ENCODE measurements around the gene AATK. TPM values are rescaled to one million over a fixed set of nuclear protein-coding genes. Genes with fewer than 3 reads are reported as not detected.

Gene AATK
- total RNA-seq, 1 donor from 2014 or later, result 72.5 TPM

DNA sequence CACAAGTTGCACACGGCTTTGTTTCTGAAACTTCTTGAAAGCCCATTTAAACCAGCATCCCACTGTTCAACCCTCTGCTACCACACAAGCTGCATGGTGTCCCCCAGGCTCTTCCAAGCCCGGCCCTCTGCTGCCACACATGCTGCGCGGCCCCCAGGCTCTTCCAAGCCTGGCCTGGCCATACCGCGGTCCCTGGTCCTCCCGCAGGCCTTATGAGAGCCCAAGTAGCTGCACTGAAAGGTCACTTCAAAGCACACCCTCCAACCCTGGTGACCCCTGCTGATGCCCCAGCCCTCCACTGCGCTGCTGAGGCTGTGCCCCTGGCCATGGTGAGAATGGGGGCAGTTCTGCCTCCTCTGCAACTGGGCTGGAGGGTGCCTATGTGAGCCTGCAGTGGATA is 26.6 kb downstream of the AATK start:
- DNase-seq, result no peak
- TF ChIP-seq, protein P1, sequence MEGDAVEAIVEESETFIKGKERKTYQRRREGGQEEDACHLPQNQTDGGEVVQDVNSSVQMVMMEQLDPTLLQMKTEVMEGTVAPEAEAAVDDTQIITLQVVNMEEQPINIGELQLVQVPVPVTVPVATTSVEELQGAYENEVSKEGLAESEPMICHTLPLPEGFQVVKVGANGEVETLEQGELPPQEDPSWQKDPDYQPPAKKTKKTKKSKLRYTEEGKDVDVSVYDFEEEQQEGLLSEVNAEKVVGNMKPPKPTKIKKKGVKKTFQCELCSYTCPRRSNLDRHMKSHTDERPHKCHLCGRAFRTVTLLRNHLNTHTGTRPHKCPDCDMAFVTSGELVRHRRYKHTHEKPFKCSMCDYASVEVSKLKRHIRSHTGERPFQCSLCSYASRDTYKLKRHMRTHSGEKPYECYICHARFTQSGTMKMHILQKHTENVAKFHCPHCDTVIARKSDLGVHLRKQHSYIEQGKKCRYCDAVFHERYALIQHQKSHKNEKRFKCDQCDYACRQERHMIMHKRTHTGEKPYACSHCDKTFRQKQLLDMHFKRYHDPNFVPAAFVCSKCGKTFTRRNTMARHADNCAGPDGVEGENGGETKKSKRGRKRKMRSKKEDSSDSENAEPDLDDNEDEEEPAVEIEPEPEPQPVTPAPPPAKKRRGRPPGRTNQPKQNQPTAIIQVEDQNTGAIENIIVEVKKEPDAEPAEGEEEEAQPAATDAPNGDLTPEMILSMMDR (IDR thresholded peaks at IDR 0.05), result no peak
- no peak overlapping the region for H3K27ac ChIP-seq
- H3K36me3 ChIP-seq, result no peaks in the 10 kb centered on the region
- intact Hi-C loops (cut with DNase I), result no loop called here
- peaks cover 7% of the 10 kb centered on the region for H3K4me1 ChIP-seq
- no peaks in the 10 kb centered on the region for H3K27me3 ChIP-seq
- ATAC-seq, result no peak
- no peak overlapping the region for H3K4me3 ChIP-seq
- no peaks in the 10 kb centered on the region for H3K9me3 ChIP-seq

DNA sequence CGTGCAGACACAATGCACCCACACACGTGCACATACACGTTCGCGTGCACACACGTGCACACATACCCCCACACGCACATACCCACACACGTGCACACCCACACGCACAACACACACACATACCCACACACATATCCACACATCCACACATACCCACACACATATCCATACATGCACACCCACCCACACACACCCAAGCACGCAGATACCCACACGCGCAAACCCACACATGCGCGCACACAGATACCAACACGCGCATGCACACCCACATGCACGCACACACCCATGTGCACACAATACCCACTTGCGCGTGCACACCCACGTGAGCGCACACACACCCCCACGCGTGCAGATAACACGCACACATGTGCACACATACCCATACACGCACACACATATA is 27.5 kb downstream of the AATK start:
- TF ChIP-seq, protein P1 (IDR thresholded peaks at IDR 0.05), result no peak
- no peak overlapping the region for H3K27ac ChIP-seq
- DNase-seq (no peak), ATAC-seq (no peak)
- no peaks in the 10 kb centered on the region for H3K36me3 ChIP-seq
- no peaks in the 10 kb centered on the region for H3K9me3 ChIP-seq
- peaks cover 7% of the 10 kb centered on the region for H3K4me1 ChIP-seq
- intact Hi-C loops (cut with DNase I), result no loop called here
- H3K27me3 ChIP-seq, result no peaks in the 10 kb centered on the region
- no peak overlapping the region for H3K4me3 ChIP-seq

DNA sequence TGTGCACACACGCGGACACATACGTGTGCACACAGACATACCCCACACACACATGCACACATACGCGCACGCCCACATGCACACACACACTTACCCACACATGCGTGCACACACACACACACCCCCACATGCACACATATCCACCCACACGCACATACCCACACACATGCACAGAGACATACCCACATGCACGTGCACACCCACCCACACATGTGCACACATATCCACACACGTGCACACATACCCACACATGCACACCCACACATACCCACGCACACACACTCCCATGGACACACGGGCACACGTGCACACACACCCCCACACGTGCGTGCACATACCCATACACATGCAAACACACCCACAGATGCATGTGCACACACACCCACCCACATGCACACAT is 27.9 kb downstream of the AATK start:
- H3K4me1 ChIP-seq, result peaks cover 6% of the 10 kb centered on the region
- TF ChIP-seq, protein P1 (IDR thresholded peaks at IDR 0.05), result no peak
- no peak for ATAC-seq

DNA sequence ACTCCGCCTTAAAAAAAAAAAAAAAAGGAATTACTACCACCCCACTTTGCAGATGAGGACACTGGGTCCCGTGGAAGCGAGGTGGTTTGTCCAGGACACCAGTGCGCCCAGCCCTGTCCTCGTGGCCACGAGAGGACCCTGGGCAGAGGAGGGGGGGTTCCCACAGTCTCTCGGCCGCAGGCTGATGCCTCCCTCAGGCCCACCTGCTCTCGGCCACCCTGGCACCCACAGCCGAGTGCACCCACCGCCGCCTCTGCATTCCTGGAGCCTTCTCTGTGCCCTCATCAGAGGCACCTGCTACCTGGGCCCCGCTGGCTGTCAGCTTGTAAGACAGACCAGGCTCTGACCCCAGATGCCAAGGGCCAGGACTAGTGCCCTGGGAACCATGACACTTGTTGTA is 28.8 kb downstream of the AATK start:
- H3K36me3 ChIP-seq, result no peaks in the 10 kb centered on the region
- TF ChIP-seq, protein P1 (IDR thresholded peaks at IDR 0.05), result no peak
- H3K27me3 ChIP-seq, result no peaks in the 10 kb centered on the region
- no peak overlapping the region for H3K27ac ChIP-seq
- intact Hi-C loops (cut with DNase I), result no loop called here
- ATAC-seq, result no peak
- H3K4me1 ChIP-seq, result peaks cover under 1% of the 10 kb centered on the region
- H3K4me3 ChIP-seq, result no peak overlapping the region
- H3K9me3 ChIP-seq, result no peaks in the 10 kb centered on the region
- DNase-seq, result no peak

More for the DNA sequence above, 27.9 kb downstream of the AATK start:
- Histone ChIP-seq H3K9me3 (no peaks in the 10 kb centered on the region), H3K27me3 (no peaks in the 10 kb centered on the region), H3K36me3 (no peaks in the 10 kb centered on the region), H3K4me3 (no peak overlapping the region), H3K27ac (no peak overlapping the region)
- DNase-seq, result no peak
- intact Hi-C loops (cut with DNase I), result no loop called here

DNA sequence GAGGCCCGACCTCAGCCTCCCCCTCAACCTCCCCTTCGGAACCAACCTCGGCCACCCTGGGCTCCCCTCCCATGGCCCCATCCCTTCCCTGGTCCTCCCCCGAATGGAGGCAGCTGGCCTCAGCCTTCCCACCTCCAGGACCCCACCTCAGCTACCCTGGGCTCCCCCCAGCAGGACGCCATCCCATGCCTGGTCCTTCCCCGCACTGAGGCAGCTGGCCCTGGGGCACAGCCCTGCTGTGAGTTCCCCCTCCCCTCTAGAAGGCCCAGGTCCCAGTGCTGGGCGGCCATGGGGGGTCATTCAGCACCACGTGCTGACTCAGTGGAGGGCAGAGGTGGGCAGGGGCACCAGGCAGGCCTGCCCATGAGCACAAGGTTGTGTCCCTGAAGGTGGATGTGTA is 29.7 kb downstream of the AATK start:
- ATAC-seq (no peak), DNase-seq (no peak)
- no peaks in the 10 kb centered on the region for H3K36me3 ChIP-seq
- H3K9me3 ChIP-seq, result no peaks in the 10 kb centered on the region
- no peak overlapping the region for H3K4me3 ChIP-seq
- TF ChIP-seq, protein P1 (IDR thresholded peaks at IDR 0.05), result no peak
- H3K4me1 ChIP-seq, result no peaks in the 10 kb centered on the region
- H3K27ac ChIP-seq, result no peak overlapping the region
- intact Hi-C loops (cut with DNase I), result no loop called here
- no peaks in the 10 kb centered on the region for H3K27me3 ChIP-seq
